Caco-2 (cell line): ENCODE measurements around the gene F10. TPM values are rescaled to one million over a fixed set of nuclear protein-coding genes. Genes with fewer than 3 reads are reported as not detected.

ENCODE experiments used
- BruUV-seq: library from RNA; stranded (reverse); fragments of 400-500 nt; replicated peaks from 2 replicates; lab custom pipeline; 2021; lab: Mats Ljungman, UMichigan
- CTCF ChIA-PET: fragments of 300-600 bp; sonication (Branson Sonifier 250); formaldehyde crosslinking; loops from one replicate; lab custom pipeline; 2022; ENCODE audit warnings: antibody characterized with exemption; lab: Charles Lee
- POLR2A ChIA-PET: fragments of 300-600 bp; sonication (Branson Sonifier 250); formaldehyde crosslinking; loops from one replicate; lab custom pipeline; 2022; ENCODE audit warnings: antibody characterized with exemption; lab: Charles Lee
- DNase-seq, 2 experiments: peaks; one replicate each; pipeline versions ENCODE4 v3.0.0 to v3.0.0-alpha.2; 2020 to 2022
- H3K27me3 ChIP-seq: replicated peaks from 2 replicates; pipeline ENCODE4 v1.6.0; 2011; ENCODE audit warnings: low read length; ENCODE audit not compliant: control insufficient read depth, insufficient read depth
- H3K36me3 ChIP-seq: 2 replicates; pipeline ENCODE4 v1.5.1; 2011; ENCODE audit warnings: low read length; ENCODE audit not compliant: control insufficient read depth, insufficient read depth
- H3K4me1 ChIP-seq: fragments of 250-450 bp; sonication (Bioruptor Pico); 2 replicates; pipeline ENCODE4 v1.5.1; 2020; ENCODE audit warnings: mild to moderate bottlenecking
- H3K4me3 ChIP-seq: 2 replicates; pipeline ENCODE4 v1.5.1; 2011; ENCODE audit warnings: low read depth, mild to moderate bottlenecking, control low read depth, low read length
- H3K9me3 ChIP-seq: fragments of 250-450 bp; sonication (Bioruptor Pico); 2 replicates; pipeline ENCODE4 v1.5.1; 2020; ENCODE audit warnings: mild to moderate bottlenecking, moderate library complexity
- H3K27ac Mint-ChIP-seq: one replicate; pipeline ENCODE4 v1.8.0; 2022; ENCODE audit warnings: mixed read lengths; ENCODE audit not compliant: unreplicated experiment
- H3K27me3 Mint-ChIP-seq: one replicate; pipeline ENCODE4 v1.8.0; 2022; ENCODE audit warnings: mixed read lengths; ENCODE audit not compliant: insufficient read depth, unreplicated experiment
- H3K36me3 Mint-ChIP-seq: one replicate; pipeline ENCODE4 v1.8.0; 2022; ENCODE audit warnings: mild to moderate bottlenecking, mixed read lengths; ENCODE audit not compliant: insufficient read depth, unreplicated experiment
- H3K4me1 Mint-ChIP-seq: one replicate; pipeline ENCODE4 v1.8.0; 2022; ENCODE audit warnings: low read depth, mixed read lengths; ENCODE audit not compliant: unreplicated experiment
- H3K4me3 Mint-ChIP-seq: one replicate; pipeline ENCODE4 v1.8.0; 2022; ENCODE audit warnings: mild to moderate bottlenecking, moderate library complexity, mixed read lengths; ENCODE audit not compliant: unreplicated experiment
- H3K9me3 Mint-ChIP-seq: one replicate; pipeline ENCODE4 v1.8.0; 2022; ENCODE audit warnings: mixed read lengths; ENCODE audit not compliant: unreplicated experiment
- intact Hi-C: fragments of 100-400 bp; cut with micrococcal nuclease; formaldehyde crosslinking; loops from one replicate; pipeline ENCODE4 v1.10.0; 2022; ENCODE audit not compliant: unreplicated experiment
- total RNA-seq: library from RNA; stranded (reverse); gene quantifications from 2 replicates; pipeline ENCODE4 v1.2.3, GENCODE V29; 2022
- TF ChIP-seq, protein P1 (sequence below), 2 experiments: fragments of 200-600 bp in 1 of 2; IDR thresholded peaks; 1 replicate in 1 of 2; 2 replicates in 1 of 2; pipeline versions ENCODE4 v1.5.1 to v1.8.0; 2011 to 2022; ENCODE audit warnings: antibody characterized with exemption in 1 of 2, control low read depth in 1 of 2, inconsistent platforms in 1 of 2, low read depth in 1 of 2, low read length in 1 of 2, mild to moderate bottlenecking in 1 of 2, moderate library complexity in 1 of 2; ENCODE audit not compliant: insufficient read depth in 1 of 2, severe bottlenecking in 1 of 2, unreplicated experiment in 1 of 2

F10 gene
- total RNA-seq, 1 experiment from 2014 or later, result 34.3 TPM

DNA sequence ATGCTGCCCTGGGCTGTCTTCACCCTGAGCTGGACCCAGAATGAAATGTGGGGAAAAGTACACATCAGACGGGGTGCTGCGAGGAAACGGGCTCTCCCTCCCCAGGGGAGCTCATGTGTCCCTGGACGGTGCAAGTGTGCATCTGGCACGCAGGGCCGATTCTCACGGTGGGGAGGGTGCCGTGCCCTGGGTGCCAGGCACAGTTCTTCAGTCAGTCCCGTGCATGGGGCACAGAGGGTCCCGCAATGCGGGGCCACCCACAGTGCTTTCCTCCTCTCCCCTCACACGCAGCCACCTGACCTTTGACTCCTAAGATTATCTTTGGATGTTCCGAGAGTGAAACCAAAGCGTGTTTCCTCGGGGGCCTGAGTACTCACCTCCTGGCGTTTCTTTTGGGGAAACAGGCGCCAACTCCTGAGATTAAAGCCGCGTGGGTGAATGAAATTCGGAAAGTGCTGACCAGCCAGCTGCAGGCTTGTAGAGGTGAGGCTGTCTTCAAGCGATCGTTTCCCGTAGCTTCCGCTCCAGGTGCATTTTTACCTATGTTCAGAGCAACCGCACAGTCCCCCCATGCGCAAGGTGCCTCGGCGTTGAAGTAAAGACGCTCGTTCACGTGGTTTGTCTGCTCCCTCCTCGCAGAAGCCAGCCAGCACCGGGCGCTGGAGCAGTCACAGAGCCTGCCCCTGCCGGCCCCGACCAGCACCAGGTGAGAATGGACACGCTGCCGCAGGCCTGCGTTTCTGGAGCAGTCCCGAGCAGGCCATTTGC is 34.5 kb upstream of the F10 start:
- ChIA-PET CTCF (no interaction called here), POLR2A (no interaction called here)
- Histone ChIP-seq H3K27me3 (no peaks in the 10 kb centered on the region), H3K4me1 (0 out of 2 replicates have a peak, but pooled peaks cover 8% of the 10 kb centered on the region), H3K36me3 (no peaks in the 10 kb centered on the region), H3K9me3 (no peaks in the 10 kb centered on the region), H3K4me3 (no peak overlapping the region)
- no peaks in the 10 kb centered on the region for H3K9me3 Mint-ChIP-seq
- intact Hi-C loops, result loop anchor here (2.0 kb wide), 1 partner anchor 35 kb away; the partner anchor contains the start of gene F10
- BruUV-seq, result no TSS peak
- TF ChIP-seq, protein P1, sequence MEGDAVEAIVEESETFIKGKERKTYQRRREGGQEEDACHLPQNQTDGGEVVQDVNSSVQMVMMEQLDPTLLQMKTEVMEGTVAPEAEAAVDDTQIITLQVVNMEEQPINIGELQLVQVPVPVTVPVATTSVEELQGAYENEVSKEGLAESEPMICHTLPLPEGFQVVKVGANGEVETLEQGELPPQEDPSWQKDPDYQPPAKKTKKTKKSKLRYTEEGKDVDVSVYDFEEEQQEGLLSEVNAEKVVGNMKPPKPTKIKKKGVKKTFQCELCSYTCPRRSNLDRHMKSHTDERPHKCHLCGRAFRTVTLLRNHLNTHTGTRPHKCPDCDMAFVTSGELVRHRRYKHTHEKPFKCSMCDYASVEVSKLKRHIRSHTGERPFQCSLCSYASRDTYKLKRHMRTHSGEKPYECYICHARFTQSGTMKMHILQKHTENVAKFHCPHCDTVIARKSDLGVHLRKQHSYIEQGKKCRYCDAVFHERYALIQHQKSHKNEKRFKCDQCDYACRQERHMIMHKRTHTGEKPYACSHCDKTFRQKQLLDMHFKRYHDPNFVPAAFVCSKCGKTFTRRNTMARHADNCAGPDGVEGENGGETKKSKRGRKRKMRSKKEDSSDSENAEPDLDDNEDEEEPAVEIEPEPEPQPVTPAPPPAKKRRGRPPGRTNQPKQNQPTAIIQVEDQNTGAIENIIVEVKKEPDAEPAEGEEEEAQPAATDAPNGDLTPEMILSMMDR (IDR thresholded peaks at IDR 0.05; ENCODE audit: insufficient read depth in 1 of 2, low read depth in 1 of 2, low read length in 1 of 2, severe bottlenecking in 1 of 2, unreplicated experiment in 1 of 2), result no peak
- H3K36me3 Mint-ChIP-seq, result no peaks in the 10 kb centered on the region
- no peaks in the 10 kb centered on the region for H3K27me3 Mint-ChIP-seq
- no peaks in the 10 kb centered on the region for H3K4me1 Mint-ChIP-seq
- no peak overlapping the region for H3K4me3 Mint-ChIP-seq
- DNase-seq, result no peak
- H3K27ac Mint-ChIP-seq, result no peak overlapping the region

DNA sequence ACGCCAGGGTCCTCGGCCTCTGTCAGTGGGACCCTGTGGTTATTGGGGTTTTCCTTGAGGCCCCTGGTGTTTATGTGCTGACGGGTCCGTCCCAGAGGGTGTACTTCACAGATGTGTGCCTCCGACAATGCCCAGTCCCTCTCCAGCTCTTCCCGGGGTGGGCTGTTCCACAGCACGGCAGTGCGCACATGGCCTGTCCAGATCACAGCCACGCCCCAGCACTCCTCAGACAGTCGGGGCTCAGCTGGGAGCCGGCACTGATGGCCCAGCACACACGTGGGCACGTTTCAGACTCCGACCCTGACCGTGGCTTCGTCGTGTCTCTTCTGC is 33.9 kb upstream of the F10 start:
- Histone ChIP-seq H3K4me3 (no peak overlapping the region), H3K4me1 (0 out of 2 replicates have a peak, but pooled peaks cover 6% of the 10 kb centered on the region), H3K9me3 (no peaks in the 10 kb centered on the region), H3K36me3 (no peaks in the 10 kb centered on the region), H3K27me3 (no peaks in the 10 kb centered on the region)
- Mint-ChIP-seq H3K4me3 (no peak overlapping the region), H3K27ac (no peak overlapping the region), H3K9me3 (no peaks in the 10 kb centered on the region), H3K4me1 (no peaks in the 10 kb centered on the region), H3K27me3 (no peaks in the 10 kb centered on the region), H3K36me3 (no peaks in the 10 kb centered on the region)
- CTCF ChIA-PET, result no interaction called here
- TF ChIP-seq, protein P1 (IDR thresholded peaks at IDR 0.05; ENCODE audit: insufficient read depth in 1 of 2, low read depth in 1 of 2, low read length in 1 of 2, severe bottlenecking in 1 of 2, unreplicated experiment in 1 of 2), result no peak
- intact Hi-C loops, result no loop called here
- POLR2A ChIA-PET, result no interaction called here
- no TSS peak for BruUV-seq
- no peak for DNase-seq

DNA sequence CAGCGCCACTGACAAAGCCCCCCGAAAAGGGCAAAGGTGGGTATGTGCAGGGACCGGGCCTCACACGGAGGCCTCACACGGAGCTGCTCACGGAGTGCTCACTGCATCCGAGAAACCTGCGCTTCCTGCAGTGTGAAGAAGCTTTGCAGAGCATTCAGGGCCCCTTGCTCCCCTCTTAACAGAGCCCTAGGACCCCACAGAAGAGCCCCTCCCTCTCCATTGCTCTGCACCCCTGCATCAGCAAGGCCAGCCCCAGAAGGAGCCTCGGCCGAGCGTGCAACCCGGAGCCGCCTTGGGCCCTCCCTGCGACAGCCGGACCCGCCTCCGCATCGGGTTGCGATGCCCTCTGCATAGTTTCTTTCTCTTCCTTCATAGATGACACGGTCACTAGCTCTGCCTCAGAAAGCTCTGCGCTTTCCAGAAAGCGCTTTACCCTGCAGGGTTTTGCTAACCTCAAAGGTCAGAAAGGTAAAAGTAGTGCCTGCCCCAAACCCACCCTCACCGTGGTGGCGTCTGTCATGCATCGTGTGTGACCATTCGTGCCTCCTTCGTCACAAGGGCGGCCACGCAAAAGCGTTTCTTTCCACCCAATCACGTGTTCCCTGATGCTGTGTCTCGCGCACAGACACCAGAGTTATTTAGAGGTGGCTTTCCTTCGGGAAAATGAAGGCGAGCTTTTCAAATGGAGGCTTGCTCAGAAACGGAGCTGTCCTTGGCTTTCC is 32.7 kb upstream of the F10 start:
- CTCF ChIA-PET, result no interaction called here
- intact Hi-C loops, result no loop called here
- POLR2A ChIA-PET, result no interaction called here

More for the DNA sequence above, 32.7 kb upstream of the F10 start:
- H3K4me1 ChIP-seq, result no peaks in the 10 kb centered on the region
- Mint-ChIP-seq H3K27me3 (no peaks in the 10 kb centered on the region), H3K9me3 (no peaks in the 10 kb centered on the region), H3K36me3 (no peaks in the 10 kb centered on the region), H3K27ac (no peak overlapping the region), H3K4me1 (no peaks in the 10 kb centered on the region), H3K4me3 (no peak overlapping the region)
- H3K4me3 ChIP-seq, result no peak overlapping the region
- DNase-seq, result no peak
- no peaks in the 10 kb centered on the region for H3K9me3 ChIP-seq
- TF ChIP-seq, protein P1 (IDR thresholded peaks at IDR 0.05; ENCODE audit: insufficient read depth in 1 of 2, low read depth in 1 of 2, low read length in 1 of 2, severe bottlenecking in 1 of 2, unreplicated experiment in 1 of 2), result no peak
- H3K36me3 ChIP-seq, result no peaks in the 10 kb centered on the region
- no peaks in the 10 kb centered on the region for H3K27me3 ChIP-seq
- no TSS peak for BruUV-seq
